GM12878 (cell line): ENCODE data around the gene ACSF2. TPM values are rescaled to one million over a fixed set of nuclear protein-coding genes. Genes with fewer than 3 reads are reported as not detected.

Experiments
- ATAC-seq: fragments of 200-7000 bp; cut with Tn5 transposase; 3 replicates; pipeline ENCODE4 v1.9.1; 2020; ENCODE audit warnings: mild to moderate bottlenecking, moderate library complexity
- BruUV-seq: library from RNA; stranded (reverse); fragments of 400-500 nt; replicated peaks from 2 replicates; lab custom pipeline; 2021; lab: Mats Ljungman, UMichigan
- CTCF ChIA-PET: fragments of 300-600 bp; sonication (Branson Sonifier 250); formaldehyde crosslinking; extraction: SDS; loops from one replicate; lab custom pipeline; 2021; ENCODE audit warnings: inconsistent platforms; lab: Yijun Ruan, JAX
- POLR2A ChIA-PET: fragments of 350-600 bp; formaldehyde crosslinking; extraction: SDS; loops from one replicate; lab custom pipeline; 2021; ENCODE audit warnings: inconsistent platforms; lab: Charles Lee
- RAD21 ChIA-PET: fragments of 300-600 bp; sonication (Branson Sonifier 250); formaldehyde crosslinking; loops from one replicate; lab custom pipeline; 2023; ENCODE audit warnings: antibody characterized with exemption; ENCODE audit not compliant: unreplicated experiment; lab: Charles Lee
- SMC1A ChIA-PET: fragments of 300-600 bp; sonication (Branson Sonifier 250); formaldehyde crosslinking; loops from one replicate; lab custom pipeline; 2023; ENCODE audit not compliant: unreplicated experiment, uncharacterized antibody; lab: Charles Lee
- DNase-seq: peaks from one replicate; pipeline ENCODE4 v3.0.0-alpha.2; 2011; ENCODE audit warnings: low read depth, low spot score
- FAIRE-seq: peaks from 3 replicates; lab custom pipeline; 2011; peaks lifted over from hg19 to GRCh38; lab: Jason Lieb, UNC
- H2AFZ ChIP-seq: 2 replicates; pipeline ENCODE4 v1.6.0; 2011; ENCODE audit warnings: low read depth, low read length, control low read depth; ENCODE audit not compliant: control insufficient read depth
- H3K27ac ChIP-seq: 2 replicates; pipeline ENCODE4 v1.5.1; 2011; ENCODE audit warnings: control low read depth; ENCODE audit not compliant: control insufficient read depth, insufficient read depth
- H3K27me3 ChIP-seq, 2 experiments: replicated peaks in 1 of 2; 2 replicates each; pipeline versions ENCODE4 v1.6.0 to v1.6.1; 2011; ENCODE audit warnings: low read length in 1 of 2; ENCODE audit not compliant: control insufficient read depth in 2 of 2, insufficient read depth in 2 of 2
- H3K36me3 ChIP-seq, 2 experiments: 2 replicates each; pipeline ENCODE4 v1.5.1; 2011; ENCODE audit warnings: low read length in 1 of 2; ENCODE audit not compliant: control insufficient read depth in 2 of 2, insufficient read depth in 2 of 2
- H3K4me1 ChIP-seq: 2 replicates; pipeline ENCODE4 v1.6.1; 2011; ENCODE audit warnings: mild to moderate bottlenecking, low read length, moderate library complexity, mixed read lengths; ENCODE audit not compliant: control insufficient read depth, insufficient read depth
- H3K4me2 ChIP-seq: 2 replicates; pipeline ENCODE4 v1.6.0; 2011; ENCODE audit warnings: control low read depth; ENCODE audit not compliant: control insufficient read depth, insufficient read depth
- H3K4me3 ChIP-seq: fragments of 200-600 bp; sonication (generic); 2 replicates; pipeline ENCODE4 v1.5.1; 2016
- H3K79me2 ChIP-seq: 2 replicates; pipeline ENCODE4 v1.6.0; 2011; ENCODE audit warnings: low read length; ENCODE audit not compliant: control insufficient read depth, insufficient read depth
- H3K9ac ChIP-seq: 2 replicates; pipeline ENCODE4 v1.8.0; 2011; ENCODE audit warnings: low read length, control low read depth, mixed read lengths; ENCODE audit not compliant: control insufficient read depth, insufficient read depth
- H3K9me3 ChIP-seq: replicated peaks from 3 replicates; pipeline ENCODE4 v1.5.1; 2011; ENCODE audit warnings: mild to moderate bottlenecking, low read length; ENCODE audit not compliant: control insufficient read depth, insufficient read depth
- H4K20me1 ChIP-seq: 2 replicates; pipeline ENCODE4 v1.6.0; 2011; ENCODE audit not compliant: control insufficient read depth, insufficient read depth
- CBX5 ChIP-seq: sonication (generic); IDR thresholded peaks from 2 replicates; pipeline ENCODE4 v1.6.1; 2016; ENCODE audit warnings: low read depth, moderate library complexity, mild to moderate bottlenecking, inconsistent platforms
- CHD2 ChIP-seq: IDR thresholded peaks from 2 replicates; pipeline ENCODE4 v1.6.1; 2011; ENCODE audit warnings: low read depth, low read length, improper control_type of control experiment, borderline replicate concordance
- CHD4 ChIP-seq: fragments of 200-600 bp; sonication (generic); IDR thresholded peaks from 2 replicates; pipeline ENCODE4 v1.6.1; 2016; ENCODE audit warnings: mild to moderate bottlenecking
- FOS ChIP-seq: IDR thresholded peaks from 3 replicates; pipeline ENCODE4 v1.6.1; 2011; ENCODE audit warnings: borderline replicate concordance; ENCODE audit not compliant: insufficient read length; ENCODE audit errors: extremely low read depth
- HDAC6 ChIP-seq: fragments of 200-600 bp; sonication (generic); IDR thresholded peaks from one replicate; pipeline ENCODE4 v1.8.0; 2017; ENCODE audit warnings: antibody characterized with exemption; ENCODE audit not compliant: unreplicated experiment
- LARP7 ChIP-seq: fragments of 450-650 bp; IDR thresholded peaks from 2 replicates; pipeline ENCODE4 v1.6.1; 2017; ENCODE audit warnings: mild to moderate bottlenecking
- NR2C2 ChIP-seq: IDR thresholded peaks from 2 replicates; pipeline ENCODE4 v1.6.1; 2011; ENCODE audit warnings: borderline replicate concordance, low read depth; ENCODE audit not compliant: control insufficient read depth, insufficient read length
- POU2F2 ChIP-seq: IDR thresholded peaks from 3 replicates; pipeline ENCODE4 v1.6.1; 2011; ENCODE audit warnings: low read depth, mild to moderate bottlenecking, low read length, borderline replicate concordance
- RCOR1 ChIP-seq: conservative IDR thresholded peaks from 2 replicates; pipeline ENCODE4 v1.6.1; 2012; ENCODE audit warnings: low read depth, low read length, improper control_type of control experiment
- RELA ChIP-seq: fragments of 450-650 bp; IDR thresholded peaks from 2 replicates; pipeline ENCODE4 v1.8.0; 2014; ENCODE audit warnings: borderline replicate concordance; ENCODE audit not compliant: partially characterized antibody
- RUNX3 ChIP-seq: IDR thresholded peaks from 2 replicates; pipeline ENCODE4 v1.6.1; 2012; ENCODE audit warnings: low read length, inconsistent platforms
- SPI1 ChIP-seq: IDR thresholded peaks from 2 replicates; pipeline ENCODE4 v1.6.1; 2011; ENCODE audit warnings: low read depth, mild to moderate bottlenecking, low read length, moderate library complexity, borderline replicate concordance; ENCODE audit not compliant: insufficient read depth
- TCF7 ChIP-seq: IDR thresholded peaks from 2 replicates; pipeline ENCODE4 v1.6.1; 2014; ENCODE audit warnings: antibody characterized with exemption, borderline replicate concordance
- WGBS: methylation state at CpG from one replicate; pipeline ENCODE4 v1.1.6; 2016; ENCODE audit warnings: low lambda C conversion rate; ENCODE audit not compliant: insufficient replicate concordance, insufficient coverage; ENCODE audit errors: missing lambda C conversion rate; 5-methylcytosine and 5-hydroxymethylcytosine counted together
- in situ Hi-C: fragments of 300-500 bp; cut with MboI; formaldehyde crosslinking; loops from 9 replicates; pipeline ENCODE4 v1.14.3; 2018; ENCODE audit warnings: mixed read lengths
- intact Hi-C: fragments of 100-400 bp; cut with micrococcal nuclease; formaldehyde crosslinking; loops from one replicate; pipeline ENCODE4 v1.14.2; 2022; ENCODE audit not compliant: unreplicated experiment
- polyA plus RNA-seq, 11 experiments: library from polyadenylated mRNA; depleted of rRNA in 4 of 11; unstranded in 6 of 11; stranded (reverse) in 5 of 11; fragments of >200 nt; fragmentation: Nextera tagmentation in 4 of 11; fragmentation: Illumina TruSeq in 1 of 11; extraction: Ambion mirVana in 4 of 11; extraction: Trizol in 1 of 11; gene quantifications; 1 replicate in 1 of 11; 2 replicates in 10 of 11; pipeline versions ENCODE4 v1.2.1 to v1.2.3, GENCODE V29; 2011 to 2016; ENCODE audit warnings: inconsistent platforms in 2 of 11, missing spikeins in 2 of 11, low read depth in 1 of 11
- total RNA-seq, 4 experiments: library from RNA; depleted of rRNA in 3 of 4; stranded (reverse); fragments of >200 nt in 3 of 4; fragmentation: Illumina TruSeq in 1 of 4; extraction: Trizol in 1 of 4; gene quantifications; 2 replicates each; pipeline versions ENCODE4 v1.2.1 to v1.2.3, GENCODE V29; 2013 to 2021
- TF ChIP-seq, protein P1 (sequence below): fragments of 450-650 bp; IDR thresholded peaks from 2 replicates; pipeline ENCODE4 v1.6.1; 2016; ENCODE audit warnings: mild to moderate bottlenecking
- TF ChIP-seq, protein P2 (sequence below): IDR thresholded peaks from 2 replicates; pipeline ENCODE4 v1.6.1; 2012; ENCODE audit warnings: low read depth, low read length, improper control_type of control experiment
- TF ChIP-seq, protein P3 (sequence below): IDR thresholded peaks from 2 replicates; pipeline ENCODE4 v1.6.1; 2011; ENCODE audit warnings: mild to moderate bottlenecking, low read depth, low read length, moderate library complexity; ENCODE audit not compliant: insufficient replicate concordance
- TF ChIP-seq, protein P4 (sequence below): fragments of 450-650 bp; IDR thresholded peaks from 2 replicates; pipeline ENCODE4 v1.6.1; 2016; ENCODE audit warnings: mild to moderate bottlenecking, moderate library complexity, borderline replicate concordance

Gene ACSF2
- total and polyA plus RNA-seq, 10 of the 15 experiments (the other 5 are each of a cell fraction or from before 2014, with no cell fraction given): 7.1 to 32.8 (median 16.8) TPM

DNA sequence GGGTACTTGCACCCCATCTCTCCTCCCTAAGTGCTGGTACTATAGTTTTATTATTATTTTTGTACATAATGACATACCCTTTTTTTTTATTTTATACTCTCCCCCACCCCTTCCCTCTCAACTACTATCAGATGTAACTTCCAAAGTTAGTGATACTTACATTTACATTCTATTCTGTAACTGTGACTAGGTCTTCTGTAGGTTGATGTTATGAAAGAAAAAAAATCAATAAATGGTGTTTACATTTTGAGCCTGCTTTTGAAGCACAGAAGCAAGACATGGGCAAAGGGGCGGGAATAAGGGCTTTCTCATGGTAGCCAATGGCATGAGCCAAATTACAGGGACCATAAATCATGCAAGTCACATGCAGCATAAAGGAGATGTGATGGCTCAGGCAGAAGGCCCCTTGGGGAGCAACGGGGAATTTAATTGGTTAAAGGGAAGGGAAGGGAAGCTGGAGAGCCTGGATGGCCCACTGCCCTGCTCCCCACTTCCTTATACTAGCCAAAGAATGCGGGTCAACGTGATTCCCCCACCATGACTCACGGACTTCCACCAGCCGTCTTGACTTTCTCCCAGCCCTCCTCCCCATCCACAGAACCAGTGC is 2.4 kb upstream of the ACSF2 start:
- no peak overlapping the region for H3K27ac ChIP-seq
- H3K4me3 ChIP-seq: no peak overlapping the region
- no peak for DNase-seq
- in situ Hi-C loops: no loop called here
- no peak overlapping the region for H3K9ac ChIP-seq
- SMC1A ChIA-PET: no interaction called here
- POLR2A ChIA-PET: no interaction called here
- H3K4me1 ChIP-seq: peaks cover 29% of the 10 kb centered on the region
- no peaks in the 10 kb centered on the region for H3K9me3 ChIP-seq
- ATAC-seq: no peak
- WGBS: 85% methylated on average over 6 of the region's 6 CpGs
- no peak overlapping the region for H3K4me2 ChIP-seq
- no TSS peak for BruUV-seq
- CTCF ChIA-PET: interaction anchor here (4.5 kb wide), 1 partner anchor 26 kb away, joined by 45 read pairs; the partner anchor contains the start of gene LRRC59
- no peaks in the 10 kb centered on the region for H3K27me3 ChIP-seq
- no peak for FAIRE-seq
- H4K20me1 ChIP-seq: no peaks in the 10 kb centered on the region
- peaks cover 6% of the 10 kb centered on the region for H3K79me2 ChIP-seq
- no peaks in the 10 kb centered on the region for H3K36me3 ChIP-seq
- RAD21 ChIA-PET: no interaction called here
- H2AFZ ChIP-seq: no peak overlapping the region
- intact Hi-C loops: no loop called here
- TF ChIP-seq, protein P1, sequence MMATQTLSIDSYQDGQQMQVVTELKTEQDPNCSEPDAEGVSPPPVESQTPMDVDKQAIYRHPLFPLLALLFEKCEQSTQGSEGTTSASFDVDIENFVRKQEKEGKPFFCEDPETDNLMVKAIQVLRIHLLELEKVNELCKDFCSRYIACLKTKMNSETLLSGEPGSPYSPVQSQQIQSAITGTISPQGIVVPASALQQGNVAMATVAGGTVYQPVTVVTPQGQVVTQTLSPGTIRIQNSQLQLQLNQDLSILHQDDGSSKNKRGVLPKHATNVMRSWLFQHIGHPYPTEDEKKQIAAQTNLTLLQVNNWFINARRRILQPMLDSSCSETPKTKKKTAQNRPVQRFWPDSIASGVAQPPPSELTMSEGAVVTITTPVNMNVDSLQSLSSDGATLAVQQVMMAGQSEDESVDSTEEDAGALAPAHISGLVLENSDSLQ: peak; percentile 69
- TF ChIP-seq FOS: no peak
- no peak for TF ChIP-seq CHD2
- TF ChIP-seq, protein P2, sequence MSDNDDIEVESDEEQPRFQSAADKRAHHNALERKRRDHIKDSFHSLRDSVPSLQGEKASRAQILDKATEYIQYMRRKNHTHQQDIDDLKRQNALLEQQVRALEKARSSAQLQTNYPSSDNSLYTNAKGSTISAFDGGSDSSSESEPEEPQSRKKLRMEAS: no peak
- TF ChIP-seq RELA: no peak
- no peak for TF ChIP-seq RUNX3
- peak; percentile 8; the same call in 1 of the 2 replicates for TF ChIP-seq SPI1
- no peak for TF ChIP-seq TCF7
- no peak for TF ChIP-seq NR2C2
- TF ChIP-seq CHD4: no peak
- TF ChIP-seq, protein P3, sequence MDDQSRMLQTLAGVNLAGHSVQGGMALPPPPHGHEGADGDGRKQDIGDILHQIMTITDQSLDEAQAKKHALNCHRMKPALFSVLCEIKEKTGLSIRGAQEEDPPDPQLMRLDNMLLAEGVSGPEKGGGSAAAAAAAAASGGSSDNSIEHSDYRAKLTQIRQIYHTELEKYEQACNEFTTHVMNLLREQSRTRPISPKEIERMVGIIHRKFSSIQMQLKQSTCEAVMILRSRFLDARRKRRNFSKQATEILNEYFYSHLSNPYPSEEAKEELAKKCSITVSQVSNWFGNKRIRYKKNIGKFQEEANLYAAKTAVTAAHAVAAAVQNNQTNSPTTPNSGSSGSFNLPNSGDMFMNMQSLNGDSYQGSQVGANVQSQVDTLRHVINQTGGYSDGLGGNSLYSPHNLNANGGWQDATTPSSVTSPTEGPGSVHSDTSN: peak; percentile 66
- no peak for TF ChIP-seq POU2F2
- TF ChIP-seq RCOR1: no peak
- no peak for TF ChIP-seq CBX5
- TF ChIP-seq HDAC6: no peak
- TF ChIP-seq, protein P4, sequence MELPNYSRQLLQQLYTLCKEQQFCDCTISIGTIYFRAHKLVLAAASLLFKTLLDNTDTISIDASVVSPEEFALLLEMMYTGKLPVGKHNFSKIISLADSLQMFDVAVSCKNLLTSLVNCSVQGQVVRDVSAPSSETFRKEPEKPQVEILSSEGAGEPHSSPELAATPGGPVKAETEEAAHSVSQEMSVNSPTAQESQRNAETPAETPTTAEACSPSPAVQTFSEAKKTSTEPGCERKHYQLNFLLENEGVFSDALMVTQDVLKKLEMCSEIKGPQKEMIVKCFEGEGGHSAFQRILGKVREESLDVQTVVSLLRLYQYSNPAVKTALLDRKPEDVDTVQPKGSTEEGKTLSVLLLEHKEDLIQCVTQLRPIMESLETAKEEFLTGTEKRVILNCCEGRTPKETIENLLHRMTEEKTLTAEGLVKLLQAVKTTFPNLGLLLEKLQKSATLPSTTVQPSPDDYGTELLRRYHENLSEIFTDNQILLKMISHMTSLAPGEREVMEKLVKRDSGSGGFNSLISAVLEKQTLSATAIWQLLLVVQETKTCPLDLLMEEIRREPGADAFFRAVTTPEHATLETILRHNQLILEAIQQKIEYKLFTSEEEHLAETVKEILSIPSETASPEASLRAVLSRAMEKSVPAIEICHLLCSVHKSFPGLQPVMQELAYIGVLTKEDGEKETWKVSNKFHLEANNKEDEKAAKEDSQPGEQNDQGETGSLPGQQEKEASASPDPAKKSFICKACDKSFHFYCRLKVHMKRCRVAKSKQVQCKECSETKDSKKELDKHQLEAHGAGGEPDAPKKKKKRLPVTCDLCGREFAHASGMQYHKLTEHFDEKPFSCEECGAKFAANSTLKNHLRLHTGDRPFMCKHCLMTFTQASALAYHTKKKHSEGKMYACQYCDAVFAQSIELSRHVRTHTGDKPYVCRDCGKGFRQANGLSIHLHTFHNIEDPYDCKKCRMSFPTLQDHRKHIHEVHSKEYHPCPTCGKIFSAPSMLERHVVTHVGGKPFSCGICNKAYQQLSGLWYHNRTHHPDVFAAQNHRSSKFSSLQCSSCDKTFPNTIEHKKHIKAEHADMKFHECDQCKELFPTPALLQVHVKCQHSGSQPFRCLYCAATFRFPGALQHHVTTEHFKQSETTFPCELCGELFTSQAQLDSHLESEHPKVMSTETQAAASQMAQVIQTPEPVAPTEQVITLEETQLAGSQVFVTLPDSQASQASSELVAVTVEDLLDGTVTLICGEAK: no peak
- TF ChIP-seq LARP7: no peak
